NCI-H187 treated with DMSO at 0.1 percent for 48 hours (cell line): ENCODE measurements around the gene SARDH.

Source experiments
- DNase-seq: peaks from one replicate; lab custom pipeline; 2025; lab: John Stamatoyannopoulos, UW

SARDH gene

DNA sequence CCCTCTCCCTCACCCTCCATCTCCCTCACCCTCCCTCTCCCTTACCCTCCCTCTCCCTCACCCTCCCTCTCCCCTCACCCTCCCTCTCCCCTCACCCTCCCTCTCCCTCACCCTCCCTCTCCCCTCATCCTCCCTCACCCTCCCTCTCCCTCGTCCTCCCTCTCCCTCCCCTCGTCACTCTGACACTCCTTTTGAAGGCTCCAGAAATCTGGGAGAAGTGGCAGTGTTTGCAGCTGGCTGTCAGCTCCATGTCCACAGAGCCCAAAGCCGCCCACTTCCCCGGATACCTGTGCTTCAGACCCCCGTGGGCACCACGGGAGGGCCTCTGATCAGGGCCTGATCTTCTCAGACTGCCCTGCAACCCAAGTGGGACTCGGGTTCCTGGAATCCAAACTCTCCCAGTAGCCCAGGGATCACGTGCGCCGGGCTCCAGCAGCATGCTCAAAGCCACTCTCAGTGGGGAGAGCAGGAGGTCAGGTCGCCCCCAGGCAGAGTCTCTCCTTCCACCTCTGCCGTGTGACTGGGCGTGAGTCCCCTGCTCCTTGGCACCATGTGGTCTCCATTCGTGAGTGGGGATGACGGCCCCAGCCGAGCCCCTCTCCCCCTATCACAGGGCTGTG lies 68.9 kb downstream of the SARDH start:
- DNase-seq: no peak

DNA sequence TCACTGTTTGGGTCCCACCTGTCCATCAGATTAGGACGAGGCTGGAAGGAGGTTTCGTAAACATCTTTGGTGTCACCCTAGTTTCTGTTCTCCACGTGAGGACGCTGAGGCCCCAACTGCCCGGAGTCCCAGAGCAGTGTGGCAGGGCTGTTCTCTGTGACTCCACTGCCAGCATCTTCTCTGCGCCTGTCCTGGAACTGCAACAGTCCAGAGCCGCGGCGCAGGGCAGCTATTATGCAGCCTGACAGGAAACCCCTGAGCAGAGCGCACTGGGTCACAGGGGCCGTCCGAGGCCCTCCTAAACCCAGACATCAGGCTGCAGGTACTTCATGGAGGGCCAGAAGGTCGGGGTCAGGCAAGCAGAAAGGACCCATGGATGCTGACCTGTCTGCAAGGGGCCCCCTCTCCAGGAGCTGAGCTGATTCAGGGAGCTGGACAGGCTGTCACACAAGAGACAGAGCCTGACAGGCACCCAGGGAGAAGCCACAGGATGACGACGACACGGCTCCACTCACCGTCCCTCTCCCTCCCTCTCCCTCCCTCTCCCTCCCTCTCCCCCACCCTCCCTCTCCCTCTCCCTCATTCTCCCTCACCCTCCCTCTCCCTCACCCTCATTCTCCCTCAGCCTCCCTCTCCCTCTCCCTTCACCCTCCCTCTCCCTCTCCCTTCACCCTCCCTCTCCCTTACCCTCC lies 70.2 kb downstream of the SARDH start:
- no peak for DNase-seq

- no peak for DNase-seq
Measured at GRCh38 chr9:133666845-133667244, 71.3 kb downstream of the SARDH start.

GRCh38 chr9:133666387-133666786 lies 71.8 kb downstream of the SARDH start:
- no peak for DNase-seq

GRCh38 chr9:133665535-133665934 lies 72.6 kb downstream of the SARDH start:
- no peak for DNase-seq

DNA sequence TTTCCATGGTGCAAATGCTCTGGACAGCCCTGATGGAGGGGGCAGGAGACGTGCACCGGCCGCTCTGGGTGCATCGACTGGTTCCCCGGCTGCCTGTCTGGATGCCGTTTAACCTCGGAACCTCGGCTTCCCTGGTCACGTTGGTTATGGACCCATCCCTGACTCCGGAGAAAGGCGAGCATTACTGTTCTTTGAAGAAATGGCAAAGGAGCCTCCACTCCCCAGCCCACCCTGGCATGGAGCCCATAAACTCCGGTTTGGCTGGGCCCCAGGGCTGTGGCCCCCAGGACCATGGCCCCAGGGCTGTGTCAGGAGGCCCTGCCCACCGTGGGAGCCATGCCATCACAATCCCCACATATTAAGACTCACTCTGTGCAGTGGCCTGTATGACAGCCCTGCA lies 73.1 kb downstream of the SARDH start:
- DNase-seq: no peak

GRCh38 chr9:133664173-133665050 lies 73.7 kb downstream of the SARDH start:
- DNase-seq: no peak

GRCh38 chr9:133661846-133662540 lies 76.2 kb downstream of the SARDH start:
- DNase-seq: no peak

- no peak for DNase-seq
Measured at GRCh38 chr9:133659516-133659915, 78.6 kb downstream of the SARDH start.

DNA sequence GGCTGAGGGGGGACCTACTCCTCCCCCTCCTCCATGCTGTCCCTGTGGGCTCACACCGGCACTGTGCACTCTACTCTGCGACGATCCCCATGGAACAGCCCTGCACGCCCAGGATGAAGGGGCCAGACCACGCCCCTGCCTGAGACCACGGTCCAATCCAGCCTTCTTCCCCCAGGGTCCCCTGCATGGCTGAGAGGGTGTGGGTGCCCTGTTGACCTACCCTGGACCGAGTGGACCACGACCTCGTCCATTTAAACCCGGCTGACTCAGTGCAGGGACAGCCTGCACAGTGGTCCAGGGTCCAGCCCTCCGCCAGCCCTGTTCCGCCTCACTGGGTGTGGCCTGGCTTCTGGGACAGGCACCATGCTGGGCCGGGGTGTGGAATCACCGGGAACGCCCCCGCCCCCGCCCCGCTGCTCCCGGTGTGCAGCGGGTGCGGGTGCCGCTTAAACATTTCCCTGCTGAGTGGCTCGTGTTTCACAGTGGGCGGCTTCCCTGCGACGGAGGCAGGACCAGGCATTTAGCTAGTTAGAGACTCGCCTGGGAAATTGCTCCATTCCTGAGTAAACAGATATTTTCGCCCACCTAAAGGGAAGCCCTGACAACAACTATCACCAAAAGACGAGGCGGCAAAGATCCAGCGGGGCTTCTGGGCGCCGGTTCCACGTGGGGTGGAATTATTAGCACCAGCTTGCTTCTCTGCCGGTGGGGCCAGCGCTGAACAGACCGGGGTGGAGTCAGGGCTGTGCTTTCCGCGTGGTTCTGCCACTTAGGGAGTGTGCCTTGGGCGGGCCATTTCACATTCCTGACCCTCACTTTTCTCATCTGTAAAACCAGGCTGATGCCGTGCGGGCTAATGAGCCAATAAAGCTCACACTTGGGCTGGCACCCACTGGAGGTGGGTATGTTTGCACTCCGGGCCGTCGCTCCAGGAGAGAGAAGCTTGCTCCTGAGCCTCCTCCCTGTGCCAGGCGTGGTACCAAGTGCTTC lies 79.4 kb downstream of the SARDH start:
- DNase-seq: no peak

GRCh38 chr9:133657120-133657661 lies 81.0 kb downstream of the SARDH start:
- DNase-seq: no peak

GRCh38 chr9:133656211-133657119 lies 81.7 kb downstream of the SARDH start:
- no peak for DNase-seq

GRCh38 chr9:133655701-133656100 lies 82.5 kb downstream of the SARDH start:
- no peak for DNase-seq

DNA sequence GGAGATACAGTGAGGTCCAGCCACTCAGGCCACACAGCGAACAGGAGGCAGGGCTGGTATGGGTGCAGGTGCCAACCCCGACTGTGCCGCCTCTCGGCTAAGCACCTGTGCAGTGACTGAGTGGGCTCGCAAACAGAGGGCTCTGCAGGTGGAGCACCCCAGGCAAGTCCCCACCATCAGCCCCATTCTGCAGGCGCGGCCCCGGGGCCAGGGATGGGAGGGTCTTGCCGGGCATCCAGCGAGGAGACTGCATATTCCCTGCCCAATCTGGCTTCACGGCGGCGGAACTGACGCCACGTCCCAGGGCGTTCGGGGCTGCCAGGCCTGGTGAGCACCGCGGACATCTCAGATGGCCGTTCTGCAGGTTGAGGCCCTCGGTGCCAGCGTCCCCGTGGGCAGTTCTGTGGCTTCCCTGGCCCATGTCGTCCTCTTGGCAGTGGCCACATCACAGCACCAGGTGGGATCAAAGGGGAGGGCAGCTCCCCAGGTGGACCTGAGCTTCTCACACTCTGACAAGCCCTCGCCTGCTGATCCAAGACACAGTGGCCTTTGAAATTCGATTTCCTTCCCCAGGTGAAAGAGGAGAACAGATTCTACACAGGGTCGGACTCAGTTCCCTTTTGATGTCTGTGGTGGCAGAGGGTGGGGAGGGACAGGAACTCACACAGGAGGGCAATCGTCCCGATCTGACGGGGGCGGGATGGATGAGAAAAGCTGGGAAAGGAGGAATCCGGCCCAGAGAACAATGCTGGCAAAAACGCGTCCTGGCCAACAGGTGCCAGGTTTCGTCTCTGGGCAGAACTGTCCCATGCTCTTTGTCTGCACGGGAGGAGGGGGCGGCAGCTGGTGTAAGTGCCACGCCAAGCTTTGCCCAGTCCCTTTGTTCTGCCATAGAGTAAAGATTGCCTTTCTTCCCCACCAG lies 83.2 kb downstream of the SARDH start:
- DNase-seq: no peak

DNA sequence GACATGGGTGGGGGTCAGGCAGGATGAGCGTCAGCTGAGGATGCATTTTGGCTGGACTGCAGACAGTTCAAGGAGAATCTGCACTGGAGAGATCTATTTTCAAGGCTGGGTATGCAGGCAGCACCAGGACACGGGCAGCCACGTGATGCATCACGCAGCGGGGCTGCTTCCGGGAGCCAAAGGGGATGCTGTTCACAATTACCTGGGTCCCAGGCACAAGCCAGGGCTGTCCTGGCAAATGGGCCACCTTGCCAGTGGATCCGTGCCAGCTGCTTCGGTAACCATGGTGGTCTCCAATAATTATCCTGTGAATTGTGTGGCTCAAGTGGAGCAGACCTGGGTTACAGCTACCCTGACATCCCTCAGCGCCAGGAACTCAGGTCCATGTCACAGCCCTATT lies 84.5 kb downstream of the SARDH start:
- DNase-seq: no peak

GRCh38 chr9:133650026-133650425 lies 88.1 kb downstream of the SARDH start:
- no peak for DNase-seq

GRCh38 chr9:133649194-133649593 lies 89.0 kb downstream of the SARDH start:
- DNase-seq: no peak

DNA sequence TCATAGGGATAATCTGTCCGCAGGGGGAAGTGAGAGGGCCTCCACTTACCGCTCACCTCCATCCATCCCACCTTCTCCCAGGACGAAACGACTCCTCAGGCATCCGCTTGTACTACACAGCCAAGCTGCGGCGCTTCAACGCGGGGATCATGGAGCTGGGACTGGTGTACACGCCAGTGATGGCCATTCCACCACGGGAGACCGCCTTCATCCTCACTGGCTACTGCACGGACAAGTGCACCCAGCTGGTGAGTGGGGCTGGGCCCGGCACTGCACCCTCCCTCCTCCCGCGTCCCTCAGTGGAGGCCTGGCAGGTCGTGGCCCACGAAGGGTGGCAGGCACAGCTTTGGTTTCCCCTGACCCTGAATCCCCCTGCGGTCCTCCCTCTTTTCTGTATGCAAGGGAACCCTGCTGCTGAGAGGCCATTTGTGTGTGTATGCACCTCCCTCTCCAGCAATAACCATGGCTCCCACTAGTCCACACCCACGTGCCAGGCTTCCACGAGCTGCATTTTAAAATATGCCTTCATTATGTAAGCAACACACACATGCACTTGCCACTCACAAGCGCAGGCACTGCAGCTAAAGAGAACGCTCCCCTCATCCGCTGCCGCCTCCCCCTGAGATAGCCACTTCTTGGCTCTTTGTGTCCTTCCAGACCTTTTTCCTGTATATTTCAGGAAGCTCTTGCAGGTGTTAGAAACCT lies 90.2 kb downstream of the SARDH start:
- DNase-seq: no peak
